Prostate gland (tissue), 2 donors: ENCODE data around the gene LPA. TPM values are rescaled to one million over a fixed set of nuclear protein-coding genes. Genes with fewer than 3 reads are reported as not detected.
"Not testable (repeated sequence)": the region's sequence is repeated elsewhere in the genome, so short reads cannot be mapped to it uniquely, and the experiment has no call there.

Experiments
- DNase-seq: peaks from one replicate; pipeline ENCODE4 v3.0.0-alpha.2; 2019; ENCODE audit warnings: low spot score
- H3K27ac ChIP-seq, 2 donors: fragments of 200-600 bp; sonication (generic); 2 replicates each; pipeline ENCODE4 v1.5.1; 2017 to 2019
- H3K27me3 ChIP-seq: fragments of 200-600 bp; sonication (generic); replicated peaks from 2 replicates; pipeline ENCODE4 v1.5.1; 2019; ENCODE audit not compliant: insufficient read depth
- H3K36me3 ChIP-seq, 2 donors: fragments of 200-600 bp; sonication (generic); 1 replicate in 1 of 2; 2 replicates in 1 of 2; pipeline versions ENCODE4 v1.5.1 to v1.8.1; 2017 to 2019
- H3K4me1 ChIP-seq: fragments of 200-600 bp; sonication (generic); replicated peaks from 2 replicates; pipeline ENCODE4 v1.5.1; 2019
- H3K4me3 ChIP-seq, 2 donors: fragments of 200-600 bp; sonication (generic); 2 replicates each; pipeline ENCODE4 v1.5.1; 2017 to 2019
- H3K9me3 ChIP-seq: fragments of 200-600 bp; sonication (generic); 2 replicates; pipeline ENCODE4 v1.5.1; 2017
- CTCF ChIP-seq, 4 experiments: fragments of 200-600 bp in 2 of 4; fragments of 450-650 bp in 2 of 4; sonication (generic) in 2 of 4; IDR thresholded peaks; 1 replicate in 3 of 4; 2 replicates in 1 of 4; pipeline ENCODE4 v1.5.1; 2016 to 2019; ENCODE audit warnings: antibody characterized with exemption in 4 of 4, mild to moderate bottlenecking in 2 of 4, moderate library complexity in 2 of 4
- POLR2A ChIP-seq: fragments of 450-650 bp; IDR thresholded peaks from one replicate; pipeline ENCODE4 v1.6.1; 2016; ENCODE audit warnings: antibody characterized with exemption, mild to moderate bottlenecking
- POLR2AphosphoS5 ChIP-seq: sonication (generic); formaldehyde crosslinking; IDR thresholded peaks from one replicate; pipeline ENCODE4 v1.6.1; 2017; ENCODE audit warnings: antibody characterized with exemption
- WGBS: methylation state at CpG from one replicate; pipeline ENCODE4 v1.1.5; 2018; 5-methylcytosine and 5-hydroxymethylcytosine counted together
- intact Hi-C: fragments of 100-400 bp; cut with DNase I; formaldehyde crosslinking; loops from one replicate; pipeline ENCODE4 v1.14.2; 2022
- total RNA-seq, 2 donors: library from RNA; depleted of rRNA; stranded (reverse); fragments of >200 nt; gene quantifications; one replicate each; pipeline ENCODE4 v1.1.0, GENCODE V29; 2016

LPA gene
- total RNA-seq, 2 donors from 2014 or later, result 0.09 to 0.85 TPM

- Histone ChIP-seq H3K27me3 (no peaks in the 10 kb centered on the region), H3K36me3 (no peaks in the 10 kb centered on the region), H3K27ac (no peak overlapping the region), H3K4me3 (no peak overlapping the region), H3K9me3 (no peaks in the 10 kb centered on the region), H3K4me1 (no peaks in the 10 kb centered on the region)
- TF ChIP-seq CTCF (IDR thresholded peaks at IDR 0.05) (no peak), POLR2A (no peak), POLR2AphosphoS5 (no peak)
- WGBS, result 93% methylated on average over 10 of the region's 10 CpGs
- intact Hi-C loops, result no loop called here
- DNase-seq, result no peak
Measured at GRCh38 chr6:160634706-160635105, 29.4 kb downstream of the LPA start.

- intact Hi-C loops, result no loop called here
- TF ChIP-seq POLR2AphosphoS5, result no peak
- TF ChIP-seq CTCF (IDR thresholded peaks at IDR 0.05), result no peak
- TF ChIP-seq POLR2A, result no peak
- H3K4me1 ChIP-seq, result no peaks in the 10 kb centered on the region
- H3K36me3 ChIP-seq, result no peaks in the 10 kb centered on the region
- H3K27ac ChIP-seq, result no peak overlapping the region
- no peak for DNase-seq
- H3K9me3 ChIP-seq, result no peaks in the 10 kb centered on the region
- H3K27me3 ChIP-seq, result no peaks in the 10 kb centered on the region
- no peak overlapping the region for H3K4me3 ChIP-seq
- 32% methylated on average over 1 of the region's 1 CpG for WGBS
Measured at GRCh38 chr6:160595838-160596832, 67.9 kb downstream of the LPA start.

- intact Hi-C loops, H3K27me3 ChIP-seq, H3K27ac ChIP-seq, H3K36me3 ChIP-seq, DNase-seq, H3K4me1 ChIP-seq, H3K4me3 ChIP-seq, H3K9me3 ChIP-seq: not testable (repeated sequence)
- WGBS, result 69% methylated on average over 4 of the region's 4 CpGs
Measured at GRCh38 chr6:160595297-160595696, 68.8 kb downstream of the LPA start.

GRCh38 chr6:160586374-160586773 lies 77.7 kb downstream of the LPA start:
- Histone ChIP-seq H3K4me3 (no peak overlapping the region), H3K27ac (no peak overlapping the region), H3K4me1 (no peaks in the 10 kb centered on the region), H3K9me3 (no peaks in the 10 kb centered on the region), H3K27me3 (no peaks in the 10 kb centered on the region), H3K36me3 (no peaks in the 10 kb centered on the region)
- 89% methylated on average over 4 of the region's 4 CpGs for WGBS
- intact Hi-C loops, result no loop called here
- no peak for DNase-seq
- TF ChIP-seq POLR2AphosphoS5 (no peak), CTCF (IDR thresholded peaks at IDR 0.05) (no peak), POLR2A (no peak)

- Histone ChIP-seq H3K27ac (no peak overlapping the region), H3K27me3 (no peaks in the 10 kb centered on the region), H3K4me1 (no peaks in the 10 kb centered on the region), H3K9me3 (no peaks in the 10 kb centered on the region), H3K36me3 (no peaks in the 10 kb centered on the region), H3K4me3 (no peak overlapping the region)
- intact Hi-C loops, result no loop called here
- no peak for DNase-seq
- no peak for TF ChIP-seq CTCF (IDR thresholded peaks at IDR 0.05)
- TF ChIP-seq POLR2A, result no peak
- TF ChIP-seq POLR2AphosphoS5, result no peak
Measured at GRCh38 chr6:160583794-160584193, 80.3 kb downstream of the LPA start.
